GM23338 (cell line): ENCODE data around the gene PDE4B.

Experiments
- CTCF ChIP-seq, 2 experiments: fragments of 200-600 bp in 1 of 2; sonication (generic) in 1 of 2; conservative IDR thresholded peaks; 2 replicates each; pipeline versions ENCODE4 v1.5.1 to v1.6.1; 2016 to 2017; ENCODE audit warnings: antibody characterized with exemption in 2 of 2, low read depth in 2 of 2, mild to moderate bottlenecking in 2 of 2, moderate library complexity in 1 of 2
- EZH2 ChIP-seq: fragments of 200-600 bp; sonication (generic); IDR thresholded peaks from one replicate; pipeline ENCODE4 v1.8.0; 2017; ENCODE audit warnings: antibody characterized with exemption, mild to moderate bottlenecking, low read depth; ENCODE audit not compliant: unreplicated experiment
- EZH2phosphoT487 ChIP-seq: fragments of 200-600 bp; sonication (generic); IDR thresholded peaks from one replicate; pipeline ENCODE4 v1.8.1; 2018; ENCODE audit warnings: antibody characterized with exemption; ENCODE audit not compliant: unreplicated experiment
- JUNB ChIP-seq: IDR thresholded peaks from one replicate; pipeline ENCODE4 v1.6.1; 2016; ENCODE audit warnings: antibody characterized with exemption; ENCODE audit not compliant: unreplicated experiment
- NANOG ChIP-seq: IDR thresholded peaks from 2 replicates; pipeline ENCODE4 v1.6.1; 2016; ENCODE audit warnings: antibody characterized with exemption, borderline replicate concordance
- POLR2AphosphoS5 ChIP-seq: IDR thresholded peaks from 2 replicates; pipeline ENCODE4 v1.6.1; 2016; ENCODE audit warnings: antibody characterized with exemption, low read depth
- REST ChIP-seq: IDR thresholded peaks from one replicate; pipeline ENCODE4 v1.6.1; 2018; ENCODE audit warnings: antibody characterized with exemption; ENCODE audit not compliant: unreplicated experiment

GRCh38 chr1:66320231-66320630 lies 527.5 kb downstream of the PDE4B start:
- TF ChIP-seq CTCF (conservative IDR thresholded peaks at IDR 0.05; ENCODE audit: low read depth in 2 of 2), result no peak
- no peak for TF ChIP-seq POLR2AphosphoS5
- TF ChIP-seq EZH2, result no peak
- TF ChIP-seq REST, result no peak
- no peak for TF ChIP-seq EZH2phosphoT487
- no peak for TF ChIP-seq NANOG
- no peak for TF ChIP-seq JUNB
